Mesenchymal stem cell (in vitro differentiated cells and primary cell): ENCODE data around the gene TMEM116.
"Not testable (repeated sequence)": the region's sequence is repeated elsewhere in the genome, so short reads cannot be mapped to it uniquely, and the experiment has no call there.

Source experiments
- DNase-seq: peaks from one replicate; pipeline ENCODE4 v3.0.0-alpha.2; 2013
- H2AFZ ChIP-seq: one replicate; pipeline ENCODE4 v1.6.1; 2013; ENCODE audit warnings: low read depth, mild to moderate bottlenecking, control low read depth, inconsistent platforms, low read length, moderate library complexity
- H2AK5ac ChIP-seq: 2 replicates; pipeline ENCODE4 v1.6.1; 2013; ENCODE audit warnings: low read length, moderate library complexity, mild to moderate bottlenecking, inconsistent platforms; ENCODE audit not compliant: severe bottlenecking
- H2BK120ac ChIP-seq: one replicate; pipeline ENCODE4 v1.6.1; 2013; ENCODE audit warnings: low read depth, mild to moderate bottlenecking, inconsistent platforms, low read length, moderate library complexity
- H2BK12ac ChIP-seq, 2 experiments: one replicate each; pipeline ENCODE4 v1.6.1; 2013; ENCODE audit warnings: inconsistent platforms in 2 of 2, low read length in 2 of 2, mild to moderate bottlenecking in 2 of 2, moderate library complexity in 2 of 2, control low read depth in 1 of 2
- H2BK15ac ChIP-seq: one replicate; pipeline ENCODE4 v1.6.1; 2013; ENCODE audit warnings: mild to moderate bottlenecking, low read depth, inconsistent platforms; ENCODE audit not compliant: poor library complexity, severe bottlenecking
- H2BK5ac ChIP-seq: 2 replicates; pipeline ENCODE4 v1.6.1; 2013; ENCODE audit warnings: low read depth, mild to moderate bottlenecking, low read length, control low read depth, inconsistent platforms; ENCODE audit not compliant: poor library complexity, severe bottlenecking
- H3K14ac ChIP-seq, 2 experiments: one replicate each; pipeline ENCODE4 v1.6.1; 2013; ENCODE audit warnings: inconsistent platforms in 2 of 2, low read length in 2 of 2, control low read depth in 1 of 2, mild to moderate bottlenecking in 1 of 2, moderate library complexity in 1 of 2
- H3K18ac ChIP-seq, 2 experiments: one replicate each; pipeline ENCODE4 v1.6.1; 2013; ENCODE audit warnings: inconsistent platforms in 2 of 2, low read length in 2 of 2, control low read depth in 1 of 2, low read depth in 1 of 2, mild to moderate bottlenecking in 1 of 2
- H3K23ac ChIP-seq, 2 experiments: one replicate each; pipeline ENCODE4 v1.6.1; 2013; ENCODE audit warnings: inconsistent platforms in 2 of 2, low read length in 2 of 2, mild to moderate bottlenecking in 2 of 2, moderate library complexity in 2 of 2, control low read depth in 1 of 2
- H3K27ac ChIP-seq: 2 replicates; pipeline ENCODE4 v1.5.1; 2013; ENCODE audit warnings: mild to moderate bottlenecking, moderate library complexity, low read length, control low read depth, inconsistent platforms; ENCODE audit not compliant: poor library complexity, severe bottlenecking
- H3K27me3 ChIP-seq, 2 experiments: 2 replicates each; pipeline versions ENCODE4 v1.6.1 to v1.7.0; 2013; ENCODE audit warnings: low read length in 2 of 2, mild to moderate bottlenecking in 2 of 2, moderate library complexity in 2 of 2, control low read depth in 1 of 2, inconsistent platforms in 1 of 2; ENCODE audit not compliant: control insufficient read depth in 1 of 2, insufficient read depth in 1 of 2
- H3K36me3 ChIP-seq, 2 experiments: 2 replicates each; pipeline versions ENCODE4 v1.6.1 to v1.7.0; 2013; ENCODE audit warnings: low read length in 2 of 2, control low read depth in 1 of 2, inconsistent platforms in 1 of 2, low read depth in 1 of 2, mild to moderate bottlenecking in 1 of 2; ENCODE audit not compliant: insufficient read depth in 2 of 2, control insufficient read depth in 1 of 2
- H3K4ac ChIP-seq, 2 experiments: one replicate each; pipeline ENCODE4 v1.6.1; 2013; ENCODE audit warnings: inconsistent platforms in 2 of 2, low read length in 2 of 2, mild to moderate bottlenecking in 2 of 2, moderate library complexity in 2 of 2, control low read depth in 1 of 2, low read depth in 1 of 2
- H3K4me1 ChIP-seq: 2 replicates; pipeline ENCODE4 v1.6.1; 2013; ENCODE audit warnings: low read depth, low read length, control low read depth; ENCODE audit not compliant: control insufficient read depth, insufficient read depth
- H3K4me2 ChIP-seq: 2 replicates; pipeline ENCODE4 v1.6.1; 2013; ENCODE audit warnings: low read length, mild to moderate bottlenecking, inconsistent platforms; ENCODE audit not compliant: poor library complexity, severe bottlenecking
- H3K4me3 ChIP-seq, 2 experiments: 2 replicates each; pipeline versions ENCODE4 v1.5.1 to v1.7.0; 2013; ENCODE audit warnings: low read length in 2 of 2, mild to moderate bottlenecking in 2 of 2, control low read depth in 1 of 2, low read depth in 1 of 2; ENCODE audit not compliant: insufficient read depth in 1 of 2
- H3K79me1 ChIP-seq: replicated peaks from 2 replicates; pipeline ENCODE4 v1.6.1; 2013; ENCODE audit warnings: mild to moderate bottlenecking, control low read depth, low read length, inconsistent platforms; ENCODE audit not compliant: poor library complexity, severe bottlenecking
- H3K9ac ChIP-seq: 2 replicates; pipeline ENCODE4 v1.7.0; 2013; ENCODE audit warnings: mild to moderate bottlenecking, low read length, moderate library complexity
- H3K9me3 ChIP-seq: 2 replicates; pipeline ENCODE4 v1.7.0; 2013; ENCODE audit warnings: mild to moderate bottlenecking, low read length; ENCODE audit not compliant: control insufficient read depth
- H4K8ac ChIP-seq: one replicate; pipeline ENCODE4 v1.6.1; 2013; ENCODE audit warnings: inconsistent platforms, mild to moderate bottlenecking, low read length, moderate library complexity
- H4K91ac ChIP-seq: one replicate; pipeline ENCODE4 v1.6.1; 2013; ENCODE audit warnings: mild to moderate bottlenecking, low read length, inconsistent platforms
- WGBS: methylation state at CpG from one replicate; pipeline ENCODE4 v1.1.7; 2013; ENCODE audit warnings: mixed read lengths; 5-methylcytosine and 5-hydroxymethylcytosine counted together

Gene TMEM116

GRCh38 chr12:111953455-111953854, 59.5 kb downstream of the TMEM116 start:
- H3K23ac ChIP-seq, result no peak overlapping the region
- no peak overlapping the region for H3K18ac ChIP-seq
- peaks cover 1% of the 10 kb centered on the region for H3K79me1 ChIP-seq
- H3K4ac ChIP-seq, result no peak overlapping the region
- no peak overlapping the region for H4K8ac ChIP-seq
- no peaks in the 10 kb centered on the region for H3K4me1 ChIP-seq
- H2BK12ac ChIP-seq, result no peak overlapping the region
- no peak overlapping the region for H3K27ac ChIP-seq
- H3K9ac ChIP-seq, result no peak overlapping the region
- H3K27me3 ChIP-seq, result no peaks in the 10 kb centered on the region
- H3K4me2 ChIP-seq, result no peak overlapping the region
- no peak overlapping the region for H2BK15ac ChIP-seq
- no peaks in the 10 kb centered on the region for H3K9me3 ChIP-seq
- H3K4me3 ChIP-seq, result no peak overlapping the region
- no peaks in the 10 kb centered on the region for H3K36me3 ChIP-seq
- peak; percentile 21 for DNase-seq
- H2AK5ac ChIP-seq, result no peak overlapping the region
- H2AFZ ChIP-seq, result no peak overlapping the region
- H4K91ac ChIP-seq, result no peak overlapping the region
- H2BK5ac ChIP-seq, result no peak overlapping the region
- no peak overlapping the region for H3K14ac ChIP-seq
- WGBS, result 95% methylated on average over 4 of the region's 4 CpGs
- H2BK120ac ChIP-seq, result no peak overlapping the region

- H3K9ac ChIP-seq, H3K36me3 ChIP-seq, H4K8ac ChIP-seq, H3K27ac ChIP-seq, H3K79me1 ChIP-seq, H3K4ac ChIP-seq, H3K14ac ChIP-seq, H3K18ac ChIP-seq, H2BK120ac ChIP-seq, H3K4me1 ChIP-seq, H4K91ac ChIP-seq, H3K4me2 ChIP-seq, H3K23ac ChIP-seq, H2BK15ac ChIP-seq, H3K4me3 ChIP-seq, H2AK5ac ChIP-seq, H3K27me3 ChIP-seq, H2BK12ac ChIP-seq, H2BK5ac ChIP-seq, H2AFZ ChIP-seq, DNase-seq, H3K9me3 ChIP-seq: not testable (repeated sequence)
- 97% methylated on average over 3 of the region's 4 CpGs for WGBS
Observed at GRCh38 chr12:111952084-111952787, 60.7 kb downstream of the TMEM116 start.

GRCh38 chr12:111950961-111951676, 61.8 kb downstream of the TMEM116 start:
- not testable (repeated sequence) for H2AFZ ChIP-seq, H3K14ac ChIP-seq, H4K91ac ChIP-seq, H3K18ac ChIP-seq, H3K4me1 ChIP-seq, H2BK120ac ChIP-seq, H3K27me3 ChIP-seq, DNase-seq, H2BK12ac ChIP-seq, H3K36me3 ChIP-seq, H3K4me2 ChIP-seq, H3K4ac ChIP-seq, H3K23ac ChIP-seq, H3K79me1 ChIP-seq, H3K4me3 ChIP-seq, H3K27ac ChIP-seq, H2AK5ac ChIP-seq, H3K9me3 ChIP-seq, H2BK5ac ChIP-seq, H3K9ac ChIP-seq, H4K8ac ChIP-seq, H2BK15ac ChIP-seq
- whole genome bisulfite sequencing, result 62% methylated on average over 2 of the region's 3 CpGs

GRCh38 chr12:111943929-111944328, 69.0 kb downstream of the TMEM116 start:
- Histone ChIP-seq H3K4me3 (no peak overlapping the region), H2AK5ac (no peak overlapping the region), H3K79me1 (no peaks in the 10 kb centered on the region), H3K27me3 (no peaks in the 10 kb centered on the region), H2BK12ac (no peak overlapping the region), H3K14ac (no peak overlapping the region), H2BK120ac (no peak overlapping the region), H3K18ac (no peak overlapping the region), H3K9ac (no peak overlapping the region), H2BK15ac (no peak overlapping the region), H3K36me3 (no peaks in the 10 kb centered on the region), H3K4me2 (no peak overlapping the region), H4K91ac (no peak overlapping the region), H3K23ac (no peak overlapping the region), H2BK5ac (no peak overlapping the region), H3K4me1 (no peaks in the 10 kb centered on the region), H2AFZ (no peak overlapping the region), H4K8ac (no peak overlapping the region), H3K27ac (no peak overlapping the region), H3K9me3 (no peaks in the 10 kb centered on the region), H3K4ac (no peak overlapping the region)
- DNase-seq, result no peak
- WGBS, result no CpG with 5 or more reads among the region's 1 CpG
